Esophagus squamous epithelium (tissue), 4 donors: ENCODE results near the gene FAM169A.

Experiments used
- CTCF ChIP-seq, 6 experiments: fragments of 450-650 bp in 4 of 6; fragments of 200-600 bp in 2 of 6; sonication (generic) in 2 of 6; IDR thresholded peaks; one replicate each; pipeline ENCODE4 v1.5.1; 2016 to 2019; ENCODE audit warnings: antibody characterized with exemption in 6 of 6, mild to moderate bottlenecking in 4 of 6, moderate library complexity in 4 of 6
- POLR2A ChIP-seq, 4 donors: fragments of 450-650 bp; IDR thresholded peaks; one replicate each; pipeline ENCODE4 v1.6.1; 2017; ENCODE audit warnings: antibody characterized with exemption in 4 of 4, mild to moderate bottlenecking in 4 of 4, moderate library complexity in 3 of 4

GRCh38 chr5:74829413-74829812 lies 36.8 kb downstream of the FAM169A start:
- TF ChIP-seq CTCF (IDR thresholded peaks at IDR 0.05) (no peak), POLR2A (IDR thresholded peaks at IDR 0.05) (no peak)
